GM21423 (cell line): ENCODE results near the gene PAXX.

ENCODE experiments used
- ATAC-seq: cut with Tn5 transposase; IDR thresholded peaks from one replicate; pipeline ENCODE4 v1.9.1; 2021; ENCODE audit warnings: mild to moderate bottlenecking, moderate library complexity; ENCODE audit not compliant: unreplicated experiment

PAXX gene

GRCh38 chr9:136952876-136953770, 39.1 kb upstream of the PAXX start:
- no peak for ATAC-seq

GRCh38 chr9:136953771-136954269, 38.4 kb upstream of the PAXX start:
- no peak for ATAC-seq

GRCh38 chr9:136954270-136955083, 37.7 kb upstream of the PAXX start:
- no peak for ATAC-seq

- no peak for ATAC-seq
Observed at GRCh38 chr9:136955202-136955942, 36.9 kb upstream of the PAXX start.

- ATAC-seq = no peak
Observed at GRCh38 chr9:136955943-136956335, 36.3 kb upstream of the PAXX start.

DNA sequence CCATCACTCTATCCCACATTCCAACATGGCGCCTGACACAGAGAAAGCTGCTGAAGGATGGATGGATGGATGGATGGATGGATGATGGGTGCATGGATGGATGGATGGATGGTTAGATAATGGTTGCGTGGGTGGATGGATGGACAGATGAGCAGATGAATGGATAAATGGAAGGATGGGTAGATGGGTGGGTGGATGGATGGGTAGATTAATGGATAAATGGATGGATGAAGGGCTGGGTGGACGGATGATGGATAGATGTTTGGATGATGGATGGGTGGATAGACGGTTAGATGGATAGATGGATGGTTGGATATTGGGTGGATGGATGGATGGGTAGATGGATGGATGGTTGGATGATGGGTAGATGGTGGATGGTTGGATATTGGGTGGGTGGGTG, 35.6 kb upstream of the PAXX start:
- no peak for ATAC-seq

- no peak for ATAC-seq
Observed at GRCh38 chr9:136957461-136957860, 34.8 kb upstream of the PAXX start.

DNA sequence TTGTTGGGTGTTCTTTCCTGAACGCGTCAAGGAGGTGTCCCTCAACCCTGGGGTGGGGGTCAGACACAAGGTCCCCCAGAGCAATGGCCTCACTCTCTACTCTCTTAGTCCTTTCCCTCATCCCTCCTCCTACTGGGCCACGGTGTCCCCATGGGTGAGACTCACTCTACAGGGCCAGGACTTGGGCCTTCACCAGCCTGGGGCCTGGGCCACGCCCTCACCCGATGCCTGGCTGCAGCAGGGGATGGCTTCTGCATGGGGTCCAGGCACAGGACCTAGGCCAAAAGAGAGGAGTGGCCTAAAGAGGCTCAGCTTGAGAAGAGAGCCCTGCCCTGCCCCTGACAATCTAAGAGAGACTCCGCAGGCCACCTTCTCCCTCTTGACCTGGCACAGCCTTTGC, 34.3 kb upstream of the PAXX start:
- no peak for ATAC-seq

GRCh38 chr9:136958473-136958872, 33.7 kb upstream of the PAXX start:
- no peak for ATAC-seq

GRCh38 chr9:136958898-136959850, 33.0 kb upstream of the PAXX start:
- no peak for ATAC-seq

GRCh38 chr9:136960212-136960937, 31.8 kb upstream of the PAXX start:
- ATAC-seq = no peak

DNA sequence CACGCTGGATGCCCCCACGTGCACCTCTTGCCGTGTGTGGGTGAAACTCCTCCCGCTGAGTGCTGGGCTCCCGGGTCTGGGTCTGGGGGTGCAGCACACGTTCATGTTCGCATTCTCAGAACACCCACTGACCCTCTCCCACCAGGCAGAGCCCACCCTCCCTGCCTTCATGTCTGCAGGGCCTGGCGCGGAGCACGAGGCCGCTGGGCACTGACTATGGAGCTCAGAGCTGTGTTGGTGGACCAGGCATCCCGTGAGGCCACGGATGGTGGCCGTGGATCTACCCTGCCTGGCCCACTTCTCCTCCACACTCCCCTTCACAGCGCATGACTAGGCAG, 31.3 kb upstream of the PAXX start:
- no peak for ATAC-seq

- ATAC-seq = no peak
Observed at GRCh38 chr9:136961279-136962065, 30.8 kb upstream of the PAXX start.

- no peak for ATAC-seq
Observed at GRCh38 chr9:136962163-136962562, 30.1 kb upstream of the PAXX start.

GRCh38 chr9:136962701-136963248, 29.4 kb upstream of the PAXX start:
- no peak for ATAC-seq

DNA sequence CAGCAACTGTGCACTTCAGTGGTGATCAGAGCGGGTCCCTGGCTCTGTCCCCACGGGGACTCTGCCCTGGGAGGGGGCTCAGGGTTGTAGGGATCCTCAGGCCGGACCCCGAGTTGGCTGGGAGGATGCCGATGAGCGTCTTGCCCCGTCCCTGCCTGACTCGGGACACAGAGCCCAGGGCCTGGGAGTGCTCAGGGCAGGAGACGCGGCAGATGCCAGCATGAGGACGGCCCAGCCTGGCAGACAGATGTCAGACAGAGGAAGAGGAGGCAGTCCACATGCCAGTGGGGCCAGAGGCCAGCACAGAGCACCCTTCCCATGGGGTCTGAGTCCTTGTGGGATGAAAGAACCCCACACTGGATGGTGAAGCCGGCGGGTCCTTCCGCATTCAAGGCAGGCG, 28.9 kb upstream of the PAXX start:
- no peak for ATAC-seq

GRCh38 chr9:136963751-136964150, 28.5 kb upstream of the PAXX start:
- ATAC-seq = no peak

- no peak for ATAC-seq
Observed at GRCh38 chr9:136964171-136964689, 28.0 kb upstream of the PAXX start.
